Prostate gland (tissue), 2 donors: ENCODE measurements around the gene XRCC3.

ENCODE experiments used
- CTCF ChIP-seq, 4 experiments: fragments of 200-600 bp in 2 of 4; fragments of 450-650 bp in 2 of 4; sonication (generic) in 2 of 4; IDR thresholded peaks; 1 replicate in 3 of 4; 2 replicates in 1 of 4; pipeline ENCODE4 v1.5.1; 2016 to 2019; ENCODE audit warnings: antibody characterized with exemption in 4 of 4, mild to moderate bottlenecking in 2 of 4, moderate library complexity in 2 of 4
- POLR2A ChIP-seq: fragments of 450-650 bp; IDR thresholded peaks from one replicate; pipeline ENCODE4 v1.6.1; 2016; ENCODE audit warnings: antibody characterized with exemption, mild to moderate bottlenecking
- POLR2AphosphoS5 ChIP-seq: sonication (generic); formaldehyde crosslinking; IDR thresholded peaks from one replicate; pipeline ENCODE4 v1.6.1; 2017; ENCODE audit warnings: antibody characterized with exemption

- no peak for TF ChIP-seq CTCF (IDR thresholded peaks at IDR 0.05)
- no peak for TF ChIP-seq POLR2AphosphoS5
- no peak for TF ChIP-seq POLR2A
Observed at GRCh38 chr14:103713304-103714062, 1.8 kb downstream of the XRCC3 start.
